HG02852 (cell line): ENCODE data around the gene ABI3BP.

Experiments
- ATAC-seq: cut with Tn5 transposase; IDR thresholded peaks from one replicate; pipeline ENCODE4 v1.9.1; 2021; ENCODE audit warnings: mild to moderate bottlenecking, moderate library complexity; ENCODE audit not compliant: unreplicated experiment

ABI3BP gene

DNA sequence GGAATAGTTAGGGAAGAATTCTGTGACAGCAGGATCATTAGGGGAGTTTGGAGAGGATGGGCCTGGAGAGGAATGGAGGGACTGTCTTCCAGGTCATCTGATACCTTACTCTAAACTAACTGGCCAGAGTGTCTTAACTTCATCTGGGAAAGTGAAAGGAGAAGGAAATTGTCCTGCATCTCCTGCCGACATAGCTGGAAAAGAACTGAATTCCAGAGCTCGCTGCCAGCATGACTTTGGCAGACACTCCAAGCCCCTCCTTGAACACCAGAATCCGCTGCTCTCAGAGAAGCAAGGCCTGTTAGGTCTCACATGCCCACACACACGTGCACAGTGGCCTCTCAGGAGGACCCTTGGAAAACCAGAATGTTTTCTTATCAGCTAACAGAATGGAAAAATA, 10.5 kb downstream of the ABI3BP start:
- ATAC-seq: no peak

DNA sequence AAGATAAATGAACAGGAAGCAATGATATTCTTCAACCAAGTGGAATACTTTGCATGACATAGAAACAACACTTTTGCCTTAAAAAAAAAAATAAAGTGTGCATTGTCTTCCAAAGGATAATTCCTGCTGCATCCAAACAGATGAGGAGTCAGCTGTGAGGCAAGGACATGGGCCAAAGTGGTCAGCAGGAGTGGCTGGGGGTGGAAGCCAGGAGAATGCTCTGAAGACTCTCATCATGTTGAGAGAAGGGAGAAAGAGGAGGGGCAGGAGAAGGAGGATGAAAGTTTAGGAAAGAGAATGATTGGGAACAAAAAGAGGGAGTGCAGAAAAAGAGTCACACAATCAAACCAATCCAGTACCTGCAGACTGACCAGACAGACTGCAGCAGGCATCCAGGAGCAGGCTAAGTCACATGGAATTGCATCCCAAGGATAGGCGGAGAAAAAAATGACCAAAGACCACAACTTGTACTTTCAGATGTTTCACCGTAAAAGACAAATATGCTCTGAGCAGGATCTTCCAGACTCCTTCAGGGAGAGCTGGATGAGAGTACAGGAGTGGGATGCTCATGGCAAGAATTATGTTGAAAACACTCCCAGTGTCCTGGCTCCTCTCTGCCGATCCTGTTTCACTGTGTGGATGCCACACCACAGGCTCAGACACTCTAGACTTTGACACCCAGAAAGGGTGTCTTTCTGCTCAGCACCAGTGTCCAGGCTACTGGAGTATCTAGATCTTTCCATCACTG, 11.9 kb downstream of the ABI3BP start:
- ATAC-seq: no peak

DNA sequence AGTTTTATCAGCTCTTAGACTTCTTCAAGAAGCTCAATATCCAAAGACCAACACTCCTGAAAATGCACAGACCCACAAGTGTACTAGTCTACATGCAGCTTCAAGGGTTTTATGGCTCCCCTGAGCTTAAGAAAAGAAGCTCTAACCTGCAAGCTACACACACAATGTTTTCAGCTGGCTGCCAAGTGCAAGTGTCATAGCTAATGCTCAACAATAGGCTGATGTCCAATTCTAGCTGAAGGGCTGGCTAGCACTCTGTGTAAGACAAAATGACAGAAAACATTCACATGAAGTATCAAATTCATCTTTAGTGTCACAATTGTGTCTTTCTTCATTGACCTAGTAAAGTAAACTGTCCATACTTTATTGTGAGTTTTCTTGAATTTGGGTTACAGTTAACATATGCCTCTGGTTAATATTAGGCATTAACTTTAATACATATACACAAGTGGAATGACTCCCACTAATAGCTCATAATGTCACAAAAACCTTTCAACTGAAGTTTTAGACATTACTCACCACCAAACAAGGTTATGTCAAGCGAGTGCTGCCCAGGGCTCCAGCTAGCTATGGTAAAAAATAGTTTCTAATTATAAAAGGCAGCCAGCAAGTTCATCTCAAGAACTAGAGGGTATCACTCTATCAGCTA, 15.1 kb downstream of the ABI3BP start:
- no peak for ATAC-seq

GRCh38 chr3:100976611-100977010, 16.6 kb downstream of the ABI3BP start:
- ATAC-seq: no peak

GRCh38 chr3:100975714-100976113, 17.5 kb downstream of the ABI3BP start:
- ATAC-seq: no peak

GRCh38 chr3:100973594-100973993, 19.6 kb downstream of the ABI3BP start:
- no peak for ATAC-seq

- no peak for ATAC-seq
Observed at GRCh38 chr3:100972867-100973266, 20.4 kb downstream of the ABI3BP start.

GRCh38 chr3:100972301-100972844, 20.8 kb downstream of the ABI3BP start:
- no peak for ATAC-seq

- ATAC-seq: no peak
Observed at GRCh38 chr3:100971798-100972197, 21.4 kb downstream of the ABI3BP start.

GRCh38 chr3:100970477-100970990, 22.7 kb downstream of the ABI3BP start:
- no peak for ATAC-seq

DNA sequence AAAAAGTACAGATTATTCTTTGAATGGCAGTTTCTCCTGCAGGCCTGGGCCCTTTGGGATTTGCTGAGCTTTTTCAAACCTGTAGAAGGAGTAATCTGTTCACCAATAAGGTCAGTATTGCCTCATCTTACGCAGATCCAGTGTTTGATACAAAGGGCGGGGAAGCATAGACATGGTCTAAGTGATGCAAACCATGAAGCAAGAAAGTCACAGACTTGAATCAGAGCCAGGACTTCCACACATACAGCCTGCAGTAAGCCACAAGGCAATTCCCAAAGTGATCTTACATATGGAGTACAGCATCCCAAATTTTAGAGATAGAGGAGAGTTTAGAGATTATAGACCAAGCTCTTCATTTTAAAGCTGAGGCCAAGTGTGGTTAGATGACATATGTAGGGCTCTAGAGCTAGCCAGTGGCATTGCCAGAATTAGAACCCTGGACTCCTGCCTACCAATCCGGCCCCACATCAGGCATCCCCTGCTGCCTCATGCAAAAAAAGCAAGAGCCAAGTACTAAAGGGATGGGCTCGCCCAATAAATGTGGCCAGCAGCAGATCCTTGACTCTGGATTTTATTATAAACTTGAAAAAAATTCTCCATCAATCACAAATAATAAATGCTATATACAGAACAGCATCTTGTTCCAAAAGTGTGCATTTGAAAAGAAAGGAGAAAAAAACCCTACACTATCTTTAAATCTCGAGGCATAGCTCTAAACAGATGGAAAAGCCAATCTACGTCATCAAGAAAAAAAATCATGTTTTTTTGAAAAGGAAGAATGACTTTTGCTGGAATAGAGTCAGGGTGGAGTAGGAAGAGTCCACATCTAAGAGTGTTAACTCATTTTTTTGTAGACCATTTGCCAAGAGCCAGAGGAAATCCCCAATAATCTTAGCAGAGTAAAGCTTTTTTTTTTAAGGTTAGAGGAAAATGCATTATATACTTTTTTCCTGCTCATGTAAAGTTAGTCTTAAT, 24.0 kb downstream of the ABI3BP start:
- no peak for ATAC-seq

DNA sequence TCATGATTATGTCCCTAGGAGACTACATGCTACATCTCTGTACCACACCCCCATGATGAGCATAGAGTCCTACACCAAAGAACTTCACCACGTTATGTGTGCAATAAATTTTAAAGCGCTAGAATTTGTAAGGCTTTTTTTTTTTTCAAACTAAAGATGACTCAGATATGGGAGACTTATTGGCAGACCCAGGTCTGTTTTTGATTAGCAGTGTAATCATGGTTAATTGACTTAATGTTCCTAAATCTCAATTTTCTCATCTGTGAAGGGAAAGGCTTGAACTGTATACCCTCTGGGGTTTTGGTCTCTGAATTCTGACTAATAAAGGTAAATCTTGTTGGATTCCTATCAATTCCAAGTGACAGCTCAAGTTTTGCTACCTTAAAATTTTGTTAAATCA, 26.4 kb downstream of the ABI3BP start:
- no peak for ATAC-seq

GRCh38 chr3:100966049-100966491, 27.2 kb downstream of the ABI3BP start:
- no peak for ATAC-seq

DNA sequence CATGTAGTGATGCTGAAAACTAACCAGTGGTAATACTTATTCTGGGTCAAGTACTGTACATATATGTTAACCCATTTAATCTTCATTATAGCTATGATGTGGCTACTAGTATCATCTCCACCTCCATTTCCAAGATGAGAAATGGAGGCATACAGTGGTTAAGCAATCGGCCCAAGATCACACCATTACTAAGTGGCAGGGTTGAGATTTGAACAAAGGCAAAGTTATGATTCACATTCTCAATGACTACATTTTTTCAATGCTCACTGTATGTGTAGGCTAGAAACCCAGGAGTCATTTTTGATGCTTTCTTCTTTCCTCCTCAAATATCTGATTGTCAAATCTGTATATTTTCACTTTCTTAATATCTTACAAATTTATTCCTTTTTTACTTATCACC, 30.2 kb downstream of the ABI3BP start:
- no peak for ATAC-seq

- no peak for ATAC-seq
Observed at GRCh38 chr3:100957261-100957986, 35.8 kb downstream of the ABI3BP start.

GRCh38 chr3:100956276-100956675, 36.9 kb downstream of the ABI3BP start:
- no peak for ATAC-seq

- no peak for ATAC-seq
Observed at GRCh38 chr3:100954990-100955389, 38.2 kb downstream of the ABI3BP start.

- ATAC-seq: no peak
Observed at GRCh38 chr3:100954199-100954935, 38.9 kb downstream of the ABI3BP start.

DNA sequence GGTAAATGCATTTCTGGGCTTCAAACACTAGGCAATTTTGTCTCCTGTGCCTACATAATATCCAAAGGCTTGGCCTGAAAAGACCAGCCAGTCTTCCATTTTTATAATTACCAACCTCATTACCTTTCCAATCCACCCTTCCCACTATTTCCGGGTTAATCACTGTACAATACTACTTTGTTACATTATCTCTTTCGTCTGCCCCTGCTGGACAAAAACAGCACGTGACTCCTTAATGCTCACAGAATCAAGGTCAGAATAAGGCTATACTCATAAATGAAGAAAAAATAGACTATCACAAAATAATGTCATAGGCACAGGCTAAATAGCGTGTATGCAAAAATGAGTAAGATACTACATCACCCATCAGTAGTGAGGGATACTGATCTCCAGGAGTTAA, 40.1 kb downstream of the ABI3BP start:
- ATAC-seq: no peak

- ATAC-seq: no peak
Observed at GRCh38 chr3:100947119-100947518, 46.1 kb downstream of the ABI3BP start.
